ENCODE measurements around the gene GNGT1.

Gene GNGT1

DNA sequence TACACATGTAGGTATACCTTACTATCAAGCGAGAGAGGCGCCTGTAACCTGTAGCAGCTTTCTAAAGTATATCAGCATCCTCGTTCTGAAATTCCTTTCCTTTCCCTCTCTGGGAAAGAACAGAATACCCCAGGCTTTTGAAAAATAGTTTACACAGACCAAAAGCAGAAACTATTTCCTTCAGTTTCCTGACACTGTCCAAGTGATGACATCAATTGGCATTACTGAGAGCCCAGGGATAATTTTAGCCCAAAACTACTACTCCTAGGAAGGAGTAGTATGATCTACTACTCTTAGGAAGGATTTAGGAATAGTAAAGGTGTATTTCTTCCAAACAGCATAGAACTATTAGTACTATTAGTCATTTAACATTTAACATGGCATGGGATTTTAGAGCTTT, 21.2 kb downstream of the GNGT1 start:
- TF ChIP-seq CTCF (IDR thresholded peaks at IDR 0.05; ENCODE audit: insufficient read depth, low read depth, low read length, missing control alignments), result no peak
- H3K4me3 ChIP-seq (ENCODE audit: low read depth, low read length), result no peak overlapping the region
- no peak for DNase-seq (ENCODE audit: low read depth)

GRCh38 chr7:93931655-93932054, 25.3 kb downstream of the GNGT1 start:
- no peak for DNase-seq (ENCODE audit: low read depth)
- no peak overlapping the region for H3K4me3 ChIP-seq (ENCODE audit: low read depth, low read length)
- no peak for TF ChIP-seq CTCF (IDR thresholded peaks at IDR 0.05; ENCODE audit: insufficient read depth, low read depth, low read length, missing control alignments)

- no peak for DNase-seq (ENCODE audit: low read depth)
- H3K4me3 ChIP-seq (ENCODE audit: low read depth, low read length), result no peak overlapping the region
- TF ChIP-seq CTCF (IDR thresholded peaks at IDR 0.05; ENCODE audit: insufficient read depth, low read depth, low read length, missing control alignments), result no peak
Observed at GRCh38 chr7:93933156-93933555, 26.8 kb downstream of the GNGT1 start.

DNA sequence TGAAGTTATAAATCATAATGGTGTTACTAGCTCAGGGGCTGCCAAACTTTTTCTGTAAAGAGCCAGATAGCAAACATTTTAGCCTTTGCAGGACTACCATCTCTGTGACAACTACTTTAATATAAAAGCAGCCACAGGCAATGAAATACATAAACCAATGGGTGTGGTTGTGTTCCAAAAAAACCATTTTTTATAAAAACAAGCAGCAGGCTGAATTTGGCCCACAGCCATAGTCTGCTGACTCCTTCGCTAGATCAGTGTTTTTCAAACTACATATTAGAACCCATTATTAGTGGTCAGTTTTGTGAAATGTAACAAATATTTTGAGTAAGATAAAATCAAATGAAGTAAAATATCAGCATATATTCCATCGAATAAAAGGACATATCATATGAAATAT, 28.7 kb downstream of the GNGT1 start:
- DNase-seq (ENCODE audit: low read depth), result no peak
- no peak for TF ChIP-seq CTCF (IDR thresholded peaks at IDR 0.05; ENCODE audit: insufficient read depth, low read depth, low read length, missing control alignments)
- no peak overlapping the region for H3K4me3 ChIP-seq (ENCODE audit: low read depth, low read length)

DNA sequence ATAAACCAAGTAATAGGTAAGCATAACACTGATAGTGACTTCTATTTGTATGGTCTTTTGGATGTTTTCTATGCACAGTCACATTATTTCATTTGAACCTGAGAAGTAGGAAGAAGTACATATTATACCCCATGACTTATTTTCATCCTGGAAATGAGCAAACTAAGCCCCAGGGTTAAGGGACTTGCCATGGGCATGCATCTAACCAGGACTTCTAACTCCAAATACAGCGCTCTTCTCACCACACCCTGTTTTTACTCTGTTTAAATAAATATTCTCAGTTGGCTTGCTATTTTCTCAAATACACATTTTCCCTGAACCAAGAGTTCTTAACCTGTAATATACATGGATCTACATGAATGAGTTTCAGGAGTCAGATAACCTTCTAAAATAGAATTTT, 31.5 kb downstream of the GNGT1 start:
- no peak for TF ChIP-seq CTCF (IDR thresholded peaks at IDR 0.05; ENCODE audit: insufficient read depth, low read depth, low read length, missing control alignments)
- no peak overlapping the region for H3K4me3 ChIP-seq (ENCODE audit: low read depth, low read length)

GRCh38 chr7:93938293-93938692, 31.9 kb downstream of the GNGT1 start:
- no peak for TF ChIP-seq CTCF (IDR thresholded peaks at IDR 0.05; ENCODE audit: insufficient read depth, low read depth, low read length, missing control alignments)
- DNase-seq (ENCODE audit: low read depth), result no peak
- H3K4me3 ChIP-seq (ENCODE audit: low read depth, low read length), result no peak overlapping the region

More for the DNA sequence above, 31.5 kb downstream of the GNGT1 start:
- no peak for DNase-seq (ENCODE audit: low read depth)

DNA sequence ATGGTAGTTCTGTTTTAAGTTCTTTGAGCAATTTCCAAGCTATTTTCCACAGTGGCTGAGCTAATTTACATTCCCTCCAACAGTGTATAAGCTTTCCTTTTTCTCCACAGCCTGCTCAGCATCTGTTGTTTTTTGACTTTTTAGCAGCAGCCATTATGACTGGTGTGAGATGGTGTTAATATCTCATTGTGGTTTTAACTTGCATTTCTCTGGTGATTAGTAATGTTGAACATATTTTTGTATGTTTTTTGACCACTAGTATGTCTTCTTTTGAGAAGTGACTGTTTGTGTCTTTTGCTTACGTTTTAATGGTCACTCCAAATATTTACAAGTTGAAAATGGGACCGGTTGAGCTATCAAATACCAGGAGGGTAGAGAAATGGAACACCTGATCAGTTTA, 35.6 kb downstream of the GNGT1 start:
- DNase-seq (ENCODE audit: low read depth), result no peak
- no peak for TF ChIP-seq CTCF (IDR thresholded peaks at IDR 0.05; ENCODE audit: insufficient read depth, low read depth, low read length, missing control alignments)

More for the DNA sequence above, 35.6 kb downstream of the GNGT1 start:
- H3K4me3 ChIP-seq (ENCODE audit: low read depth, low read length), result no peak overlapping the region

Data from GM12865 (cell line).